Activated CD8-positive, alpha-beta T cell treated with anti-CD3 and anti-CD28 coated beads, Interleukin-2, amount 10 ng/mL, durations not matched to agents 7 days and 5 days (primary cell): ENCODE data around the gene FIZ1. TPM values are rescaled to one million over a fixed set of nuclear protein-coding genes. Genes with fewer than 3 reads are reported as not detected.

Source experiments
- ATAC-seq: fragments of 150-1000 bp; cut with Tn5 transposase; one replicate; pipeline ENCODE4 v1.10.0; 2021; ENCODE audit warnings: moderate library complexity
- CTCF ChIA-PET: fragments of 350-600 bp; sonication (Branson Sonifier 250); formaldehyde crosslinking; loops from one replicate; lab custom pipeline; 2021; ENCODE audit warnings: antibody characterized with exemption; lab: Charles Lee
- POLR2A ChIA-PET: fragments of 350-600 bp; sonication (Branson Sonifier 250); formaldehyde crosslinking; loops from one replicate; lab custom pipeline; 2021; ENCODE audit warnings: antibody characterized with exemption; lab: Charles Lee
- DNase-seq: peaks from one replicate; pipeline ENCODE4 v3.0.0-alpha.2; 2020
- H3K27ac Mint-ChIP-seq: one replicate; pipeline ENCODE4 v1.8.0; 2021; ENCODE audit warnings: mild to moderate bottlenecking, mixed read lengths
- H3K27me3 Mint-ChIP-seq: one replicate; pipeline ENCODE4 v1.8.0; 2021; ENCODE audit warnings: low read depth, mixed read lengths
- H3K36me3 Mint-ChIP-seq: one replicate; pipeline ENCODE4 v1.8.0; 2021; ENCODE audit warnings: low read depth, mixed read lengths
- H3K4me1 Mint-ChIP-seq: one replicate; pipeline ENCODE4 v1.8.0; 2021; ENCODE audit warnings: low read depth, mixed read lengths
- H3K4me3 Mint-ChIP-seq: one replicate; pipeline ENCODE4 v1.8.0; 2021; ENCODE audit warnings: mild to moderate bottlenecking, mixed read lengths
- H3K9me3 Mint-ChIP-seq: one replicate; pipeline ENCODE4 v1.8.0; 2022; ENCODE audit warnings: mixed read lengths; ENCODE audit not compliant: insufficient read depth
- total RNA-seq, 2 experiments: library from RNA; stranded (reverse); gene quantifications; one replicate each; pipeline ENCODE4 v1.2.3, GENCODE V29; 2021

The FIZ1 gene
- total RNA-seq, 2 experiments from 2014 or later = 13.6 to 13.7 TPM

DNA sequence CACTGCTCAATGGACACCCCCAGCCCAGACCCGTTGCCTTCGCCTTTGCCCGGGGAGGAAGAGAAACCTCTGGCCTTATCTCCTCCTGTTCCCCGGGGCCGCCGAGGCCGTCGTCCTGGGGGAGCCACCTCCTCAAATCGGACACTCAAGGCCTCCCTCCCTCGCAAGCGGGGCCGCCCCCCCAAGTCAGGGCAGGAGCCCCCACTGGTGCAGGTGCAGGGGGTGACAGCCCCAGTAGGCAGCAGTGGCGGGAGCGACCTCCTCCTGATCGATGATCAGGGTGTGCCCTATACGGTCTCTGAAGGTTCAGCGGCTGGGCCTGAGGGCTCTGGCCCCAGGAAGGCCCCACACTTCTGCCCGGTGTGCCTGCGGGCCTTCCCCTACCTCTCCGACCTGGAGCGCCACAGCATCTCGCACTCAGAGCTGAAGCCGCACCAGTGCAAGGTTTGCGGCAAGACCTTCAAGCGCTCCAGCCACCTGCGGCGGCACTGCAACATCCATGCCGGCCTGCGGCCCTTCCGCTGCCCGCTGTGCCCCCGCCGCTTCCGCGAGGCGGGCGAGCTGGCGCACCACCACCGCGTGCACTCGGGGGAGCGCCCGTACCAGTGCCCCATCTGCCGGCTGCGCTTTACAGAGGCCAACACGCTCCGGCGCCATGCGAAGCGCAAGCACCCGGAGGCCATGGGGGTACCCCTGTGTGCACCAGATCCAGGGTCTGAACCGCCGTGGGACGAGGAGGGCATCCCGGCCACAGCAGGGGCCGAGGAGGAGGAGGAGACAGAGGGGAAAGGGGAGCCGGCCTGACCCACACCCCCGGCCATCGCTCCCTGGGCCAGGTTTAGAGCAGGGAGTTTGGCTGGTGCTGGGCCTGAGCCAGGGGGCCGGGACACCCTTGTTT lies 3.0 kb upstream of the FIZ1 start:
- H3K4me3 Mint-ChIP-seq = no peak overlapping the region
- H3K9me3 Mint-ChIP-seq = no peaks in the 10 kb centered on the region
- H3K4me1 Mint-ChIP-seq = peaks cover 56% of the 10 kb centered on the region
- DNase-seq = no peak
- CTCF ChIA-PET = no interaction called here
- no peak for ATAC-seq
- no peak overlapping the region for H3K27ac Mint-ChIP-seq
- POLR2A ChIA-PET = no interaction called here
- H3K36me3 Mint-ChIP-seq = peaks cover 33% of the 10 kb centered on the region
- no peaks in the 10 kb centered on the region for H3K27me3 Mint-ChIP-seq

DNA sequence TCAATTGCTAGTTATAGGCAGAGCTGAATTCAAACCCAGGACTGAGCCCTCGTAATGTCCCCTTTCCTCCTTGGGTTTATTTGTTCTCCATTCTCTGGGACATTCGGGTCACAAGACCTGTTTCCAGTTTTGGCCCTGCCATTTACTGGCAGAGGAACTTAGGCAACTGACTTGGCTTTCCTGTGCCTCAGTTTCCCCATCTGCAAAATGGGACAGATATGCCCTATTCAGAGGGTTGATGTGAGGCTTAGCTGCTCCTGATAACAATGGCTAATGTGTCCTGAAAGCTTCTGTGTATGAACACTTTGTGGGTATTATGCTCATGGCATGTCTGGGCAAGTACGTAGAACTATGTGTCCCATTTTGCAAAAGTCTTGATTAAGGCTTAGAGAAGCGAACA lies 1.8 kb upstream of the FIZ1 start:
- POLR2A ChIA-PET = no interaction called here
- Mint-ChIP-seq H3K27ac (peak overlapping the region; percentile 81), H3K4me3 (peak overlapping the region; percentile 85), H3K9me3 (no peaks in the 10 kb centered on the region), H3K27me3 (no peaks in the 10 kb centered on the region), H3K4me1 (peaks cover 43% of the 10 kb centered on the region), H3K36me3 (peaks cover 36% of the 10 kb centered on the region)
- CTCF ChIA-PET = interaction anchor here (1.2 kb wide), 1 partner anchor 18 kb away, joined by 3 read pairs; no protein-coding TSS in a partner anchor
- DNase-seq (no peak), ATAC-seq (no peak)

DNA sequence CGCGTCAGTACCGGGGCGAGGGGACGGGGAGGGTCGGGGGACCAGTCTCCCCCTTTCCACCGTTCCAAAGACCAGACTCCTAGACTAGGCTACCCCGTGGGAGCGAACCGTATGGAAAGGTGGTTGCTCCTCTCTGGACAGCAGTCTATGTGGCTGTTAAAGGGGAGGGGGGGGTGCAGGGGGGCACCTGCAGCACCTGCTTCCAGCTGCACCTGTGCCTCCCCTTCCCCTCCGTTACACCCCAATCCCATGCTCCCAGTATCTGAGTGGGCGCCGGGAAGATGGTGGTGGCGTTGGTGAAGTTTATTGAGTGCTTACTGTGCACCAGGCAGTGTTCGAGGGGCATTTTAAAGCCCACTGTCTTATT lies 1.3 kb upstream of the FIZ1 start:
- no peaks in the 10 kb centered on the region for H3K9me3 Mint-ChIP-seq
- POLR2A ChIA-PET = no interaction called here
- ATAC-seq = no peak
- CTCF ChIA-PET = interaction anchor here (1.2 kb wide), 2 partner anchors 18 to 26 kb away, joined by 3 read pairs; no protein-coding TSS in a partner anchor
- DNase-seq = no peak
- H3K36me3 Mint-ChIP-seq = peaks cover 36% of the 10 kb centered on the region
- peaks cover 40% of the 10 kb centered on the region for H3K4me1 Mint-ChIP-seq
- no peaks in the 10 kb centered on the region for H3K27me3 Mint-ChIP-seq
- H3K27ac Mint-ChIP-seq = peak overlapping the region; percentile 81
- peak overlapping the region; percentile 85 for H3K4me3 Mint-ChIP-seq

DNA sequence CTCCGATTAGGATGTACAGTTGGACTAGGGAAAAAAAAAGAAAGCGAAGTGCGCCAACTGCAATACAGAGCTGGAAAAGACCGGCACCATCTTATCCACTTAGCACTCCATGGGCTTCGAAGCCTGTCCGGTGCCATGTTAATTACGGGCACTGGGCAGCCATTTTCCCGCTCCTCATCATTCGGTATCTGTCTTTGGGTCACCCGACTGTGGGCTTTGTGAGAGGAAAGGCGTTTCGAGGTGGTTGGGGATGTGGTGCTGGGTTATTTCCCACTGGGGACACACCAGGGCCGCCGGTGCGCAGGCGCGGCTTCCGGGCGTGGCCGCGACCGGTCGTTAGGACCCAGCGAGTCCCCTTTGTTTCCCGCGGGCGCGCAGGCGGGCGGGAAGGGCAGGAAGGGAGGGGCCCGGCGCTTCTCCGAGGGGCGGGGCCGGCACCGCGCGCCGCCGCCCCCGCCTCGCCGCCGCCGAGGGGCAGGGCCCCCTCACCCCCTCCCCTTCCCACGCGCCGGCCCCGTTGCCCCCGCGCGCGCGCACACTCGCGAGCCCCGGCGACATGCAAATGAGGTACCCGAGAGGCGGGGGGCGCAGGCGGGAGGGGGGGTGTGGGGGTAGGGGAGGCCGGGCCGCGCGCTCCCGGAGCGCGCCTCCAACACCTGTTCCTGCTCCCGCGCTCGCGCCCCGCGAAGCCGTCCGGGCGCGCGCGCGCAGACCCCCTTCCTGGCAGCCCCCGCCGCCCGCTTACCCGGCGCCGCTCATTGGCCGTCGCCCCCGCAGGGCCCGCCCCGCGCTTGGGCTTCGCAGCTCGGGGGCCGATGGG lies 735 bp upstream of the FIZ1 start, which contains the start of gene ZNF524:
Gene ZNF524 (plus strand): TSS at position 447 of the 820 bp plus-strand sequence. CDS start 1,825 bp downstream, outside the sequence.
- CTCF ChIA-PET = interaction anchor here (0.9 to 1.8 kb wide), 8 partner anchors 19 to 259 kb away, joined by 3 to 12 read pairs (median 3); partner anchors contain the start of gene ZNF784
- ATAC-seq (peak; percentile 67), DNase-seq (peak; percentile 88)
- Mint-ChIP-seq H3K27me3 (no peaks in the 10 kb centered on the region), H3K4me3 (peak within 1 kb of the TSS; percentile 97), H3K4me1 (peaks cover 40% of the 10 kb centered on the region), H3K36me3 (peaks cover 42% of the 10 kb centered on the region), H3K27ac (peak within 1 kb of the TSS; percentile 100), H3K9me3 (no peaks in the 10 kb centered on the region)
- POLR2A ChIA-PET = interaction anchor here (0.7 to 2.4 kb wide), 11 partner anchors 12 to 193 kb away, joined by 3 to 10 read pairs (median 3); partner anchors contain the start of genes U2AF2, UBE2S, ZNF579 and ZNF784

DNA sequence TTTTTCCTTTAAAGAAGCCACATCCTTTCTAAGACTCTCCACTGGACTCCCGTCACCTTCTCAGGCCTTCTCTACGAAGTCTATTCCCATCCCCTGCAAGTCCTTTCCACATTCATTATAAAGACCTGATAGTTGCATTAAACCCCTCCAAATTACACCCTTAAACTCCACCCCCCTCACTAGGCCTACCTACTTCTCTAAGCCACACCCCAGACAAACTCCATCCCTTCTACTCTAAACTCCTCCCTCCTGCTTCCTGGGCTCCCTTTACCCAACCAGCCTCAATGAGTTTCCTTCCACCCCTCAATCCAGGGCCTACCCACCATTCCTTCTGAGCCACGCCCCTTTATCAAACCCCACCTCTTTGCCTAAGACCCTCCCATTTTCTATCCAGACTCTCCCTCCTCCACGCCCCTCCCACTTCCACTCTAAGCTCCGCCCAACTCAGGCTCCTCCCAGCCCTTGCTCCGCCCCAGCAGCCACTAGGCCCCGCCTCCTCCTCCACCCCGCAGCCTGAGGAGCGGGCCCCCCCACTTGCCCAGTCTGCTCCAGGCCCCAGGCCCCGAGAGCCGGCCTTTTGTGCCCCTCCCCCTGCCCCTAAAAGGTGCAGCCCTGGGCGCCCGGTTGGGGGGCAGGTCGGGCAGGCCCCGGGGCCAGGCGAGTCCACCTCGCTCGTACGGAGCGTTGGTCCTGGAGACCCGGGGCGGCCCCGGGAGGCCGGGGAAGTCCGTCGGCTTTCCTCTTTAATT lies 424 bp downstream of the FIZ1 start:
- ATAC-seq = peak; percentile 73

DNA sequence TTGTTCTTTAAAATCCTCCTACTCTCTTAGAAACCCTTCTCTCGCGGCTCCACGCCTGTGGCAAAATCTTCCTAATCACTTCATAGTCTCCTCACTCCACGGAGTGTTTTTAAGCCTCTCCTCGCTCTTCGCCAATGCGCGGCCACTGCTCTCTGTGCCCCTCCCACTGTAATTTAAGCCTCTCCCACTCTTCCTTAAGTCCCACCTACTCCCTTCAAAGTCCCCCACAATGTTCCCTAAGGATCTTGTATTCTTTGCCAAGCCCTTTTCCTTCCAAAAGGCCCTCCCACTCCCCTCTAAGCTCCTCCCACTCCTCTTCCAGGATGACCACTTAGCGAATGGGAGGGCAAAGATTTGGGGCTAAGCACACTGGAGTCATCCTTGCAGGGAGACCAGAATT lies 1.3 kb downstream of the FIZ1 start:
- ATAC-seq (no peak), DNase-seq (no peak)
- Mint-ChIP-seq H3K9me3 (no peaks in the 10 kb centered on the region), H3K4me3 (no peak overlapping the region), H3K4me1 (peaks cover 23% of the 10 kb centered on the region), H3K27me3 (no peaks in the 10 kb centered on the region), H3K36me3 (peaks cover 42% of the 10 kb centered on the region), H3K27ac (no peak overlapping the region)
- CTCF ChIA-PET = no interaction called here
- POLR2A ChIA-PET = interaction anchor here (2.4 kb wide), 1 partner anchor 29 kb away, joined by 9 read pairs; no protein-coding TSS in a partner anchor

More for the DNA sequence above, 424 bp downstream of the FIZ1 start:
- ChIA-PET CTCF (interaction anchor here (0.9 to 1.8 kb wide), 8 partner anchors 26 to 258 kb away, joined by 3 to 12 read pairs (median 4); partner anchors contain the start of genes U2AF2 and ZNF784), POLR2A (interaction anchor here (0.7 to 2.4 kb wide), 12 partner anchors 11 to 192 kb away, joined by 3 to 10 read pairs (median 4); partner anchors contain the start of genes U2AF2, UBE2S, ZNF579 and ZNF784)
- H3K4me3 Mint-ChIP-seq = peak overlapping the region; percentile 97
- peak; percentile 95 for DNase-seq
- H3K9me3 Mint-ChIP-seq = no peaks in the 10 kb centered on the region
- peak overlapping the region; percentile 100 for H3K27ac Mint-ChIP-seq
- H3K27me3 Mint-ChIP-seq = no peaks in the 10 kb centered on the region
- H3K36me3 Mint-ChIP-seq = peaks cover 47% of the 10 kb centered on the region
- peaks cover 32% of the 10 kb centered on the region for H3K4me1 Mint-ChIP-seq

DNA sequence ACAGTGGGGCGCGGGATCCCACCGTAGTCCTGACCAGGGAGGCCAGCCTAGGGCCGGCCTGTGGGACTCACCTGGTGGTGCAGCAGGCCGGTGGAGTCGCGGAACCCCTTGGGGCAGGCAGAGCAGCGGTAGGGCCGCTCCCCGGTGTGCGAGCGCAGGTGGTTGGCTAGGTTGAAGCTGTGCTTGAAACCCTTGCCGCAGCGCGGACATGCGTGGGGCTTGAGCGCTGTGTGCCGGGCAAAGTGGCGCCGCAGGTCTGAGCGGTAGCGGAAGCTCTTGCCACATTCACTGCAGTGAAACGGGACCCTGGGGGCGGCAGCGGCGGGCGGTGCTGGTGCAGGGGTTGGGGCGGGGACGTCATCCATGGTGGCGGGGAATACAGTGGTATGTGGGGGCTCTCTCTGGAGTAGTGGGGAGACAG lies 1.8 kb downstream of the FIZ1 start:
- DNase-seq (no peak), ATAC-seq (no peak)
- ChIA-PET POLR2A (no interaction called here), CTCF (no interaction called here)
- Mint-ChIP-seq H3K4me1 (peaks cover 23% of the 10 kb centered on the region), H3K27me3 (no peaks in the 10 kb centered on the region), H3K9me3 (no peaks in the 10 kb centered on the region), H3K4me3 (no peak overlapping the region), H3K36me3 (peaks cover 40% of the 10 kb centered on the region), H3K27ac (no peak overlapping the region)

DNA sequence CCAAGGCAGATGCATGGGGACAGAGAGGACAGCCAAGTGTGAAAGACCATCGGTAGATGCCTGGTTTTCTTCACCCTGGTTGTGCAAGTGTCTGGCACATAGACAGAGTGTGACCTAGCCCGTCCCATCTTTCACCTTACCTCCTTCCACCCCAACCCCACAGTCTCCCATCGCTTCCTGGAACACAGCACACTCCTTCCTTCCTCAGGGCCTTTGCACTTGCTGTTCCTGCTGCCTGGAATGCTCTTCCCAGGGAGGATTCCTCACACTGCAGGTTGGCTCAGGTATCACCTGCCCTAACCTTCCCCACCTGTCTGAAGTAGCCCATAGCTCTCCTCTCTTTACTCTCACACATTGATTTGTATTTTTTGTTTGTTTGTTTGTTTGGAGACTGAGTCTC lies 3.0 kb downstream of the FIZ1 start:
- H3K27ac Mint-ChIP-seq = no peak overlapping the region
- ChIA-PET CTCF (no interaction called here), POLR2A (interaction anchor here (0.7 to 1.4 kb wide), 2 partner anchors 10 to 75 kb away, joined by 3 read pairs; partner anchors contain the start of gene ZNF865)
- peaks cover 17% of the 10 kb centered on the region for H3K4me1 Mint-ChIP-seq
- DNase-seq (no peak), ATAC-seq (no peak)
- H3K9me3 Mint-ChIP-seq = no peaks in the 10 kb centered on the region
- H3K4me3 Mint-ChIP-seq = no peak overlapping the region
- no peaks in the 10 kb centered on the region for H3K27me3 Mint-ChIP-seq
- H3K36me3 Mint-ChIP-seq = peaks cover 36% of the 10 kb centered on the region

DNA sequence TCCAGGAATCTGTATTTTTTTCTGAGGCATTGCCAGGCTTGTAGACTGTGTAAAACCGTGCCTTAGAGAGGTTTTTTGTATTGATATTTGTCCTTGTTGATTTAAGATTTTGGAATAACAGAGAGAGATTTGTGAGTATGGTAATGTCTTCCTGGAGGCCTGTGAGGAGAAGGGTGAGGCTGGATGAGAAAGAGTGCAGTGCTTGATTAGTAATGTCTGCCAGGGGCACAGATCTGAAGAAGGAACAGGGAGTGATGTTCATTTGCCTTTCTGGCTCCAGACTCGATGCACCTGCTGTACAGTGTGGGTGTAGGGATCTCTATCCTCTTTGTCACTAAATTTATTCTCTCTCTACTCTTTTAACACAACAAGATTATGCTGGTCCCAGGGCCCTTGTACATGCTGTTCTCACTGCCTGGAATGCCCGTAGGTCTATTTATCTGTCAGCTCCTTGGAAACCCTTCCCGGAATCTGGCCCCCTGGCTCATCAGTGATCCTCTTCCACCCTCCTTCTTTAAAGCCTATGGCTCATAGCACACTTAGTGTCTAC lies 4.2 kb downstream of the FIZ1 start:
- H3K4me3 Mint-ChIP-seq = no peak overlapping the region
- no peak for ATAC-seq
- no peaks in the 10 kb centered on the region for H3K27me3 Mint-ChIP-seq
- H3K9me3 Mint-ChIP-seq = no peaks in the 10 kb centered on the region
- H3K36me3 Mint-ChIP-seq = peaks cover 36% of the 10 kb centered on the region
- DNase-seq = no peak
- H3K4me1 Mint-ChIP-seq = peaks cover 10% of the 10 kb centered on the region
- no peak overlapping the region for H3K27ac Mint-ChIP-seq
- POLR2A ChIA-PET = no interaction called here
- CTCF ChIA-PET = no interaction called here

DNA sequence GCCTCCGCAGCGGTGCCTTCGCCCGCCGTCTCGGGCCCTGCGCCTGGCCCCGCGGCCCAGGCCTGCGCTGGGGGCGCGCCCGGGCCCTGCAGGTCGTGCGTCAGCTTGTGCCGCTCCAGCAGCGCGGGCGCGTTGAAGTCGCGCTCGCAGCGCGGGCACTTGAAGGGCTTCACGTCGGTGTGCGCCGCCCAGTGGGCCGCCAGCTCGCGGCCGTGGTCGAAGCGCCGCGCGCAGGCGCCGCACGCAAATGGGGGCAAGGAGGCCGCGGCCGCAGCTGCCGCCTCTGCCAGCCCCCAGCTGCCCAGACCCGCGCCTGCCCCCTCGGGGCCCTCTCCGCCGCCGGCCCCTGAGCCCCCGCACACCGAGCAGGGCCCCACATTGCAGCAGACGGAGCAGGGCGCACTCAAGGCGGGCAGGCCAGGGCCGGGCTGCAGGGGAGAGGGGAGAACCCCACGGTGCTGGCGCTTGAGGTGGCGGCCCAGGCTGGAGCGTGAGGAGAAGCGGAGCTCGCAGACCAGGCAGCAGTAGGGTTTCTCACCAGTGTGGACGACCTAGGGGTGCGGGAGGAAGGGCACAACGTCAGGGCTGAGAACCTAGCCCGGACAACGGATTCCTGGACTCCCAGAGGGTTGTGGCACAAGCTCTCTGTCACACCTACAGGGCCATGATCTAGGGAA lies 6.1 kb downstream of the FIZ1 start:
- DNase-seq (no peak), ATAC-seq (no peak)
- Mint-ChIP-seq H3K4me1 (peaks cover 3% of the 10 kb centered on the region), H3K9me3 (no peaks in the 10 kb centered on the region), H3K36me3 (peaks cover 30% of the 10 kb centered on the region), H3K27ac (no peak overlapping the region), H3K27me3 (no peaks in the 10 kb centered on the region), H3K4me3 (no peak overlapping the region)
- ChIA-PET POLR2A (no interaction called here), CTCF (interaction anchor here (1.1 kb wide), 1 partner anchor 89 kb away, joined by 3 read pairs; no protein-coding TSS in a partner anchor)
